Ascending aorta (tissue), 2 donors: Measurements from ENCODE around the gene TMEM39B. TPM values are rescaled to one million over a fixed set of nuclear protein-coding genes. Genes with fewer than 3 reads are reported as not detected.
"Not testable (repeated sequence)": the region's sequence is repeated elsewhere in the genome, so short reads cannot be mapped to it uniquely, and the experiment has no call there.

Source experiments
- DNase-seq, 2 donors: peaks; one replicate each; pipeline ENCODE4 v3.0.0-alpha.2; 2019; ENCODE audit warnings: low spot score in 2 of 2
- H3K27ac ChIP-seq, 2 donors: fragments of 200-600 bp; sonication (generic); one replicate each; pipeline ENCODE4 v1.5.1; 2016 to 2017; ENCODE audit warnings: mild to moderate bottlenecking in 1 of 2
- H3K27me3 ChIP-seq: fragments of 200-600 bp; sonication (generic); one replicate; pipeline ENCODE4 v1.5.1; 2017
- H3K36me3 ChIP-seq, 2 donors: fragments of 200-600 bp; sonication (generic); one replicate each; pipeline ENCODE4 v1.5.1; 2016
- H3K4me1 ChIP-seq, 2 donors: fragments of 200-600 bp; sonication (generic); one replicate each; pipeline ENCODE4 v1.5.1; 2016 to 2017; ENCODE audit warnings: mild to moderate bottlenecking in 1 of 2
- H3K4me3 ChIP-seq, 2 donors: fragments of 200-600 bp; sonication (generic); one replicate each; pipeline ENCODE4 v1.5.1; 2016 to 2017; ENCODE audit warnings: mild to moderate bottlenecking in 1 of 2
- H3K9me3 ChIP-seq, 2 donors: fragments of 200-600 bp; sonication (generic); one replicate each; pipeline ENCODE4 v1.5.1; 2016
- CTCF ChIP-seq, 3 experiments: fragments of 200-600 bp in 2 of 3; fragments of 450-650 bp in 1 of 3; sonication (generic) in 2 of 3; IDR thresholded peaks; one replicate each; pipeline ENCODE4 v1.5.1; 2016 to 2019; ENCODE audit warnings: antibody characterized with exemption in 3 of 3, mild to moderate bottlenecking in 1 of 3, moderate library complexity in 1 of 3
- intact Hi-C: fragments of 100-400 bp; cut with DNase I; formaldehyde crosslinking; loops from one replicate; pipeline ENCODE4 v1.15.1; 2023
- total RNA-seq: library from RNA; depleted of rRNA; stranded (reverse); fragments of >200 nt; gene quantifications from one replicate; pipeline ENCODE4 v1.1.0, GENCODE V29; 2016

Gene TMEM39B
- total RNA-seq, 1 donor from 2014 or later = 2.6 TPM

GRCh38 chr1:32138965-32139364 lies 66.2 kb downstream of the TMEM39B start:
- intact Hi-C loops = no loop called here
- H3K27ac ChIP-seq = no peak overlapping the region
- peaks cover 0 to 6% of the 10 kb centered on the region in 2 donors for H3K4me1 ChIP-seq
- TF ChIP-seq CTCF (IDR thresholded peaks at IDR 0.05) = no peak
- H3K4me3 ChIP-seq = no peak overlapping the region
- H3K9me3 ChIP-seq = no peaks in the 10 kb centered on the region
- no peaks in the 10 kb centered on the region for H3K27me3 ChIP-seq
- DNase-seq = no peak
- H3K36me3 ChIP-seq = peaks cover 0 to 2% of the 10 kb centered on the region in 2 donors

- intact Hi-C loops = no loop called here
These were observed 69.9 kb downstream of the TMEM39B start for GRCh38 chr1:32142446-32143301.

GRCh38 chr1:32143302-32143695 lies 70.6 kb downstream of the TMEM39B start:
- DNase-seq, H3K27me3 ChIP-seq, H3K4me1 ChIP-seq, H3K4me3 ChIP-seq, H3K27ac ChIP-seq, H3K36me3 ChIP-seq, intact Hi-C loops, H3K9me3 ChIP-seq: not testable (repeated sequence)

More at GRCh38 chr1:32142446-32143301, 69.9 kb downstream of the TMEM39B start:
- no peaks in the 10 kb centered on the region for H3K27me3 ChIP-seq
- H3K27ac ChIP-seq = no peak overlapping the region
- H3K4me1 ChIP-seq = peaks cover 0 to 6% of the 10 kb centered on the region in 2 donors
- DNase-seq = peak in 1 of 2 donors; percentile 66
- H3K36me3 ChIP-seq = peaks cover 0 to under 1% of the 10 kb centered on the region in 2 donors
- no peaks in the 10 kb centered on the region for H3K9me3 ChIP-seq
- TF ChIP-seq CTCF (IDR thresholded peaks at IDR 0.05) = no peak
- H3K4me3 ChIP-seq = no peak overlapping the region

- no peak overlapping the region for H3K4me3 ChIP-seq
- H3K9me3 ChIP-seq = peaks cover 4 to 6% of the 10 kb centered on the region in 2 donors
- H3K4me1 ChIP-seq = peaks cover 0 to 3% of the 10 kb centered on the region in 2 donors
- no peak for TF ChIP-seq CTCF (IDR thresholded peaks at IDR 0.05)
- no peaks in the 10 kb centered on the region for H3K27me3 ChIP-seq
- H3K27ac ChIP-seq = no peak overlapping the region
- intact Hi-C loops = no loop called here
- peaks cover 4 to 5% of the 10 kb centered on the region in 2 donors for H3K36me3 ChIP-seq
- no peak for DNase-seq
These were observed 71.3 kb downstream of the TMEM39B start for GRCh38 chr1:32144033-32144432.

- H3K27me3 ChIP-seq, H3K9me3 ChIP-seq, DNase-seq, H3K4me3 ChIP-seq, intact Hi-C loops, H3K27ac ChIP-seq, H3K36me3 ChIP-seq, H3K4me1 ChIP-seq: not testable (repeated sequence)
These were observed 75.1 kb downstream of the TMEM39B start for GRCh38 chr1:32147799-32148198.

- DNase-seq = no peak
- TF ChIP-seq CTCF (IDR thresholded peaks at IDR 0.05) = no peak
- no peaks in the 10 kb centered on the region for H3K27me3 ChIP-seq
- peaks cover 0 to 2% of the 10 kb centered on the region in 2 donors for H3K4me1 ChIP-seq
- peaks cover 15 to 18% of the 10 kb centered on the region in 2 donors for H3K36me3 ChIP-seq
- no peak overlapping the region for H3K27ac ChIP-seq
- H3K4me3 ChIP-seq = no peak overlapping the region
- H3K9me3 ChIP-seq = peaks cover 4 to 6% of the 10 kb centered on the region in 2 donors
- intact Hi-C loops = no loop called here
These were observed 78.1 kb downstream of the TMEM39B start for GRCh38 chr1:32150847-32151246.
